ENCODE data around the gene C1RL. TPM values are rescaled to one million over a fixed set of nuclear protein-coding genes. Genes with fewer than 3 reads are reported as not detected.
A peak's percentile ranks its signal among the peaks of the same experiment; 100 is the strongest.

The C1RL gene
- total RNA-seq (100 to 1,000 TPM in 4 of 7 donors, 10 to 100 TPM in 3; 48.4 to 160 (median 116) TPM), polyA plus RNA-seq (10 to 100 TPM; 73.1 to 88.7 TPM)
- long read RNA-seq, donor 1, transcript C1RL-201 (6 exons, 3,394 nt), result minor isoform, 8 of 72 reads
- long read RNA-seq, donor 1, transcript C1RL-207 (2 exons, 354 nt), result major isoform, 9 of 72 reads
- long read RNA-seq, donor 1, partial matches to known transcripts, result 6 of 72 reads
- long read RNA-seq, donor 1, other reads (novel, unspliced or antisense), result 41 of 72 reads
- long read RNA-seq, donor 2, transcript C1RL-201 (6 exons, 3,394 nt), result major isoform, 8 of 15 reads
- long read RNA-seq, donor 2, partial matches to known transcripts, result 7 of 15 reads
- long read RNA-seq, donor 2, other reads (novel, unspliced or antisense), result 0 of 15 reads
- long read RNA-seq, donor 3, transcript C1RL-201 (6 exons, 3,394 nt), result major isoform, 16 of 53 reads
- long read RNA-seq, donor 3, partial matches to known transcripts, result 6 of 53 reads
- long read RNA-seq, donor 3, other reads (novel, unspliced or antisense), result 30 of 53 reads

- DNase-seq, result peak; percentile 96 to 98 (median 97)
- Histone ChIP-seq H3K27ac (peak within 1 kb of the TSS; percentile 98 to 99), H3K27me3 (no peaks in the 10 kb centered on the region), H3K9me3 (no peaks in the 10 kb centered on the region), H3K4me1 (ENCODE audit: insufficient read depth) (peaks cover 5% of the 10 kb centered on the region), H3K4me3 (peak within 1 kb of the TSS; percentile 70), H3K36me3 (no peaks in the 10 kb centered on the region)
- peak; percentile 83 for TF ChIP-seq POLR2A (IDR thresholded peaks at IDR 0.05)
- peak; percentile 96 to 99 (median 98) for TF ChIP-seq CTCF (IDR thresholded peaks at IDR 0.05)
- TF ChIP-seq EP300 (IDR thresholded peaks at IDR 0.05), result peak; percentile 99
- whole genome bisulfite sequencing, 3 donors, result 10 to 12% (median 11%) methylated on average over 22 to 23 of the region's 23 CpGs
- intact Hi-C loops (cut with DNase I), result loop anchor here in 3 of 4 donors (1.0 to 5.0 kb wide), 3 partner anchors 16 to 49 kb away; partner anchors contain the start of genes C1S (in 3 of the 3) and C1R (in 1 of the 3)
Observed at GRCh38 chr12:7108796-7109571, at the start of gene C1RL. TSS of gene C1RL (minus strand) at chr12:7109214. CDS start at chr12:7109180, 34 bp downstream.

- intact Hi-C loops (cut with DNase I), result no loop called here
- H3K36me3 ChIP-seq, result no peaks in the 10 kb centered on the region
- TF ChIP-seq EP300 (IDR thresholded peaks at IDR 0.05), result no peak
- DNase-seq, result no peak
- WGBS, 3 donors, result 87 to 92% (median 88%) methylated on average over 17 of the region's 17 CpGs
- H3K4me3 ChIP-seq, result no peak overlapping the region
- no peak overlapping the region for H3K27ac ChIP-seq
- no peaks in the 10 kb centered on the region for H3K4me1 ChIP-seq (ENCODE audit: insufficient read depth)
- no peaks in the 10 kb centered on the region for H3K9me3 ChIP-seq
- no peaks in the 10 kb centered on the region for H3K27me3 ChIP-seq
Observed at GRCh38 chr12:7157391-7157790, 48.4 kb upstream of the C1RL start.

GRCh38 chr12:7156259-7157197 is 47.5 kb upstream of the C1RL start:
- no peak for DNase-seq

More at GRCh38 chr12:7156259-7157197, 47.5 kb upstream of the C1RL start:
- Histone ChIP-seq H3K27me3 (no peaks in the 10 kb centered on the region), H3K4me3 (no peak overlapping the region), H3K9me3 (no peaks in the 10 kb centered on the region), H3K4me1 (ENCODE audit: insufficient read depth) (no peaks in the 10 kb centered on the region), H3K36me3 (no peaks in the 10 kb centered on the region), H3K27ac (no peak overlapping the region)
- intact Hi-C loops (cut with DNase I), result no loop called here
- WGBS, 3 donors, result 82 to 90% (median 83%) methylated on average over 23 to 24 of the region's 24 CpGs
- no peak for TF ChIP-seq POLR2A (IDR thresholded peaks at IDR 0.05)
- TF ChIP-seq EP300 (IDR thresholded peaks at IDR 0.05), result no peak
- TF ChIP-seq CTCF (IDR thresholded peaks at IDR 0.05), result no peak

Measured in ovary (tissue), 10 donors.